ENCODE data around the gene DST.
"Not testable (repeated sequence)": the region's sequence is repeated elsewhere in the genome, so short reads cannot be mapped to it uniquely, and the experiment has no call there.

Gene DST

GRCh38 chr6:56571605-56572004, 71.1 kb downstream of the DST start:
- no peak for DNase-seq (ENCODE audit: low spot score)

GRCh38 chr6:56570413-56571359, 72.0 kb downstream of the DST start:
- DNase-seq (ENCODE audit: low spot score): peak; percentile 41

GRCh38 chr6:56567501-56567900, 75.2 kb downstream of the DST start:
- no peak for DNase-seq (ENCODE audit: low spot score)

DNA sequence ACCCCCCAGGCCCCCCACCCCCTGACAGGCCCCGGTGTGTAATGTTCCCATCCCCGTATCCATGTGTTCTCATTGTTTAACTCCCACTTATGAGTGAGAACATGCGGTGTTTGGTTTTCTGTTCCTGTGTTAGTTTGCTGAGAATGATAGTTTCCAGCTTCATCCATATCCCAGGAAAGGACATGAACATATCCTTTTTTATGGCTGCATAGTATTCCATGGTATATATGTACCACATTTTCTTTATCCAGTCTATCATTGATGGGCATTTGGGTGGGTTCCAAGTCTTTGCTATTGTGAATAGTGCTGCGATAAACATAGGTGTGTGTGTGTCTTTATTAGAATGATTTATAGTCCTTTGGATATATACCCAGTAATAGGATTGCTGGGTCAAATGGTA, 80.0 kb downstream of the DST start:
- DNase-seq (ENCODE audit: low spot score): not testable (repeated sequence)

DNA sequence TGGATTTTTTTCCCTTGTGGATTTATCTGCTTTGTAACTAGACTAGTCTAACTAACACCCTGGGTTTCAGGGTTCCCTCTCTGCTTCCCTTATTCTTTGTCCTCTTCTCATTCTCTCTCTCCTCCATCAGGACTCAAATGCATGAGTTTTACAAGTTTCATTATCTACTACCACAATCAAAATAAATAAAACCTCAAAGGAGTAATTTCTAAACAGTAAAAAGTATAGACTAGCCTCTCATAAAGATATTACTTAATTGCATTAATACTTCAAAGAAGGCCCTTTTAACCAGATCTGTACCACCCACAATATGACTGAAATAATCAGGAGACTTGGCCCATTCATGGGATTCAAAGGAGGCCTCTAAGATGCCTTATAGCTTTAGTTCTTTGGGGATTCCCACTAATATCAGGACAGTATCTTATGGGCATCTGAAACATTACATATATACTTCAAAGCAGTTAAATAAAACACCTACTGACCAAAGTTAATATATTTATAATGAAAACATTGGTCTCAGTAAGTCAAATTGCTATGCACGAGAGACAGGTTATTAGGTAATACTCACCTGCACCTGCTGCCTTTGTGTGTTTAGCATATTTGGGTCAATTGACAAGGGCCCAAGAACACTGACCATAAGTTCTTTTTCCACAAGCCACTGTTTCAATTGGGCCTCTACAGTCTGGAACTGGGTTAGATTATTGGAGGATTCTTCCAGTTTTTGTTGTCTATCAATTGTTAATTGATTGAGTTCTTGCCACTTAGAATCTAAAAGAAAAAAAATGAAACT, 85.7 kb downstream of the DST start:
- no peak for DNase-seq (ENCODE audit: low spot score)

GRCh38 chr6:56555438-56555872, 87.2 kb downstream of the DST start:
- DNase-seq (ENCODE audit: low spot score): no peak

GRCh38 chr6:56552187-56553130, 90.2 kb downstream of the DST start:
- no peak for DNase-seq (ENCODE audit: low spot score)

- no peak for DNase-seq (ENCODE audit: low spot score)
These were observed 91.1 kb downstream of the DST start for GRCh38 chr6:56551409-56552120.

DNA sequence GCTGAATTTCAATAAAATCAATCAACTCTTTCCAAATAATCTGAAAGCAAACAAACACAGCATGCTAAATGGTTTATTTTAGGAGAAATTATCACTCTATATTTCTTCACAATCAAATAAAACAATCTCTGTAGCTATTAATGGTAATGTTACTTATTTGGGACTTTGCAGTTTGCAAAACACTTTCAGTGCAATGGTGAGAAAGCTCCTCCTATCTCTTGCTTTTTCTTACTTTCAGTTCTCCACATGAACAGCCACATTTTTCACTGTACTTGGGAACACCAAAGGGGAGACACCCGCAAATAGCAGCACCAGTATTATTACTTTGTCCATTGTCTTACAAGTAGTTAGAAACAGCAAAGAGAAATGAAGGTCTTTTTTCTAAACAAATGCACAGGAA, 92.4 kb downstream of the DST start:
- DNase-seq (ENCODE audit: low spot score): no peak

GRCh38 chr6:56549014-56549413, 93.7 kb downstream of the DST start:
- DNase-seq (ENCODE audit: low spot score): peak; percentile 33

DNA sequence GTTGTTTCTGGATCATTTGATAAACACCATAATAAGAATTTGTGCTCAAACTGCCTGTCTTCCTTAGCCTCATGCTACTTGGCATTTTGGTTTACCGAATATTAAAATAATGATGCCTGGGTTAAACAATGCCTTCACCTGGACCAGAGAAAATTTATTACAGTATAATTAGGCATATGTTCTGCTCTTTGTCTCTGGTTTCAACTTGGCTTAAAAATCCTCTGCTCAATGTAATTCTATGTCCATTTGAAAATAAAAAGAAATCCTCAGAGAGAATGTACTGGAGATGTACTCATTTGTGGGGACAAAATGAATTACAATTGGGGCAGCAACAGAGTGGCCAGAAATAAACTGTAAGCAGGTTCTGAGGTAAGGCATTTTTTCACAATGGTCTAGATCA, 95.0 kb downstream of the DST start:
- DNase-seq (ENCODE audit: low spot score): no peak

GRCh38 chr6:56542364-56543331, 100.0 kb downstream of the DST start:
- DNase-seq (ENCODE audit: low spot score): peak; percentile 90

DNA sequence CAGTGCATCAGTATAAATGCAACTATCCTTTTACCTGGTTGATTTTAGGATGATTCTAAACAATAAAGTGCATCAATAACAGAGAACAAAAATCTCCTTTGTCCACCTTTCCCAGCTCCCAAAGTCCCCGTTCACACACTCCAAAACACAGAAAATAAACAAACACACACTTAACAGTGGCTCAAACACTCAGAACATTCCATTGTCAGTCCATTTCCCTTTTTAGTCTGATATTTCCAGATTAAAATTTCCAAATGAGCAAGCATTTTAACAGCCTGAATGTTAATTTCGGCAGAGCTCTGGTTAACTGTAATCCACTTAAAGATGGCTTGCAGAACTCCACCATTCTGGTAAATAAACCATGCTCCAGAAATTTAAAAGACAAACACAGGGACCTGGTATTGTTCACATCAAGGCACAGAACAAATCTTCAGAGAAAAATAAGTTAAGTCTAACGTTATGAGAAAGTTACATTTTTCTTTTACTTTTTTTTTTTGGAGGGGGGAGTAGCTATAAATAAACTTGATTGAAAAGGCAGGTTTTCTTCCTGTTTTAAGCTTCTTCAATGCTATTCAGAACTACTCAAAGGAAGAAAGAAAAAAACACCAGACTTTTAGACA, 100.8 kb downstream of the DST start:
- no peak for DNase-seq (ENCODE audit: low spot score)

DNA sequence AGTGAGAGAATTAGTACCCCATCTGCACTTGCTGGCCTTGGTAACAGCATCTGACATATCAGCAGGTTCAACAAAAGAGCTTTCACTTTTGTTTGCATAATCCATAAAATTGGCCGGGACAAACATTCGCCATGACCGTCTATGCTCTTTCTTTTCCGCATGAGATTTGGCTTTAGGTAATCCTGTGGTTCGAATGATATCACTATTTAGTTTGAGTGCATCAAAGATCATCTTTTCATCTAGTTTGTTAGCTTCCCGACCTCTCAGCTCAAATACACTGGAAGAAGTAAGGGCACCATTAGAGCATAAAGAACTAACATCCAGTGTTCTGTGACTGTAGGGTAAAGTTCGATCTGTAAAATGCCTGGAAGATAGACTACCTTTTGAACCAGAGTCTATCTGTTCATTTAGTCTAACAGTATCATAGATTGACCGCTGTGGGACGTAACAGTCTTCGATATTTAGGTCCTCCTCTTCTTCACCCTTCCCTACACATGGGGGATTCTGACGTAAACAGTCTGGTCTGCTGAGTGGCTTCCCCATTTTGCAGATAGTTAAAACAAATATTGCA, 101.6 kb downstream of the DST start:
- peak; percentile 15 for DNase-seq (ENCODE audit: low spot score)

- DNase-seq (ENCODE audit: low spot score): no peak
These were observed 102.3 kb downstream of the DST start for GRCh38 chr6:56540232-56541029.

GRCh38 chr6:56539527-56540105, 103.1 kb downstream of the DST start:
- no peak for DNase-seq (ENCODE audit: low spot score)

DNA sequence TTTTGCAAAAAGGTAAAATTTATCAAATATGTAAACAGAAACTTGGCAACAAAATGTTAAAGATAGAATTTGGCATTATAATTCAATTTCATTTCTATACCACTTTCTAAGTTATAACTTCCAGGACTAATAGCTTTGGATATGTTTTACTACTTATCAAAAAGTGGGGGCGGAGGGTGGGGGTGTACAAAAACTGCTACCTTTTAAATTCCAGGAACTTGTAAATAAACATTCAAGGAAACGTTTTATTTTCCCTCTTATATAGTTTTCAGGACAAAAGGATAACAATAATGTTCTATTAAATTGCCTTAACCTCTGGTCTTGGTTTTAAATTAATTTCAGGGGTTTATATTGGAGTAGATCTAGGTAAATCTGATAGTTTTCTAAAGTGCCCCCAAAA, 103.8 kb downstream of the DST start:
- DNase-seq (ENCODE audit: low spot score): no peak

GRCh38 chr6:56537223-56537770, 105.4 kb downstream of the DST start:
- DNase-seq (ENCODE audit: low spot score): no peak
